ENCODE results near the gene CARD10.
"Not testable (repeated sequence)": the region's sequence is repeated elsewhere in the genome, so short reads cannot be mapped to it uniquely, and the experiment has no call there.

The CARD10 gene

GRCh38 chr22:37552524-37553163, 33.4 kb upstream of the CARD10 start:
- DNase-seq: no peak

DNA sequence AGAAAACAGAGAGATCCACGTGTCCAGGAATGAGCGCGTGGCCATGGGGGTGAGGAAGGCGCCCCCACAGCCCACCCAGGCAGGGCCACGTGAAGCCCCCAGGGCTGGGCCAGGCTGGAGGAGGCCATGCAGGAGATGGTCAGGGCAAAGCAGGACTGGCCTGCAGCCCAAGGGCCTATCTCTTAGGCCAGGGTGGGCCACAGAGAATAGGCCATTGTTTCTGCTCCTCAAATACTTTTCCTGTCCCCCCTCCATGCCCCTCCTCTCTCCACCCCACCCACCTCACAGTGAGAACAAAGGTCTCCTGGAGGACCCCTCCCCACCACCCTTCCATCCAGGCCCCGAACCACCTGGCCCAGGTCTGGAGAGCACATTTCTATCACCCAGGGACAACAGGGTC, 32.8 kb upstream of the CARD10 start:
- DNase-seq: no peak

- not testable (repeated sequence) for DNase-seq
Observed at GRCh38 chr22:37550921-37551320, 31.7 kb upstream of the CARD10 start.

DNA sequence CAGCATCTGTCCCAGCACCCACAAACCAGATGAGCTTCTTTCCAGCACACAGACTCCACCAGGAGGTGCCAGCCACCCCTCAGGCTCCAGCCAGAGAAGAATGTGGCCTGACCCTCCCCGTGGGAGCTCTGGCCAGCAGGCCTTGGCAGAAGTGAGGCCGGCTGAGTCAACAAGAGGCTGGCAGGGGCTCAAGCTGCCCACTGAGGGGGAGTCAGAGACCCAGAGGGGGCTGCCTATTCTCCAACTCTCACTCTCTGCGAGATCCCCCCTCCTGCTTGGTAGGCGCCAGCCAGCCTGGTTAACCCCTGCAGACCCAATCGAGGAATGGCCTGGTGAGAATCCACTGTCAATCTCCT, 30.5 kb upstream of the CARD10 start:
- no peak for DNase-seq

DNA sequence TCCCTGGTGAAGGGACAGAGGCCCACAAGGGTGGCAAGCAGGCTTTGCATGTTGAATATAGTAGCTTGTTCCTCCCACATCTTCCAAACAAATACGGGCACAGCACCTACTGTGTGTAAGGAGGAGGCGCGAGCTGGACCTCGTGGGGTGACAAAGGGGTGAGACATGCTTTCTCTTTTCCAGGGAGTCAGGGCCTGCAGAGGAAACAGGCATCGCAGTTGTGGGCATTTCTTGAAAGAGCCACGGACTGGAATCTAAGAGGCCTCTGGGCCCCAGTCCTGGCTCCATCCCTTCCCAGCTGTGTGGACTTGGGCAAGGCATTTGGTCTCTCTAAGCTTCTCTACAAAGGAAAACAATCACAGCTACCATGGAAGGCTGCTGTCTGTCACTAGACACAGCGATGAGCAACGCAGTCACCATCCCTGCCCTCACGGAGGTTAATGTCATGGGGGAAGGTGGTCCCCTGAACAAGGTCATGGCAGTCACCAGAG, 28.1 kb upstream of the CARD10 start:
- no peak for DNase-seq

GRCh38 chr22:37546437-37547250, 27.4 kb upstream of the CARD10 start:
- no peak for DNase-seq

DNA sequence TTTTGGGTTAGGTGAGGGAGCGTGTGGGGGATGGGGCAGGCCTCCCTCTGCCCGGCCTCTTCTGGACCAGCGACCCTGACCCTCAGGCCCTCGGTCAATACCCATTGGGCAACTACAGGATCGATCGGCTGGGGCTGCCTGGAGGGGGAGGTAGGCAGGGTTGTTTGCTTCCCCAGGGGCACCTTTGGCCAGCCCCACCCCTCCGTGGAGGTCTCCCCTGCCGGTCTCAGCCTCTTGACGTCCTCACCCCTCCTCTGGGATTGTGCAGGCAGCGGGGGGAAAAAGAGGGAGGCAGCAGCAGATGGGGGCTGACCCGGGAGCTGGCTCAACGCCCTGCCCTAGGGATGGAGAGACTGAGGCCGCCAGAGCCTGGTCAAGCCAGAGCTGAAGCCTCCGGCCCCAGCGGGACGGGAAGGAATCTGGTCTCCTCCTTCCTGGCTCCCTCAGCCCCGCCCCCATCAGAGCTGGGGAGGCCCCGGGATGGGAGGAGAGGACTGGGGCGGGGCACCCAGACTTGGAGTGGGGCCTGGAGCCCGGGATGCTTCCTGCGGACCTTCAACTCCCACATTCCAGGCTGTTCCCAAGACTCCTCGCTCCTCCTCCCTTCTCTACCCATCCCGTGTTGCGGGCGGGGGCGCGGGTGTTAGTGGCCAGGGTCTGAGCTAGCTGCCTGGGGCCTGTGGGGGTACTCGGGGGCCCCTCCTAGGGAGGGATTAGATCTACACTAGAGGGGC, 26.7 kb upstream of the CARD10 start:
- DNase-seq: no peak

GRCh38 chr22:37544955-37545702, 25.9 kb upstream of the CARD10 start:
- peak; percentile 80 for DNase-seq

DNA sequence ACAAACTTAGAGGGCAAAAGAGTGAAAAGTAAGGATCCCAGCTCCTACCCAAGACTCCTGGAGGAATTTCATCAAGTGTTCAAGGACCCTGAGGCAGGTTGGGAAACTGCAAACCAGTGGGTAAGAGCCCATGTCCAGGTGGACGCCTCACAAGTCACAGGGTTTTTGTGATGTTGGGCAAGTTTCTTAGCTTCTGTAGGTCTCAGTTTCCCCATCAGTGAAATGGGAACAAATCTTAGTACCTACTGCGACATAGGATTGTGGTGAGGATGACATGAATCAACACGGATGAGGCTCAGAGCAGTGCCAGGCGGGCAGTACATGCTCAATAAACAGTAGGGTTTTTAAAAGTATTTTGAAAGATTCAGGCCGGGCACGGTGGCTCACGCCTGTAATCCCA, 23.7 kb upstream of the CARD10 start:
- no peak for DNase-seq

- not testable (repeated sequence) for DNase-seq
Observed at GRCh38 chr22:37542416-37542815, 23.2 kb upstream of the CARD10 start.

- DNase-seq: not testable (repeated sequence)
Observed at GRCh38 chr22:37539790-37540189, 20.6 kb upstream of the CARD10 start.

- DNase-seq: peak; percentile 93
Observed at GRCh38 chr22:37538590-37539357, 19.6 kb upstream of the CARD10 start.

- DNase-seq: no peak
Observed at GRCh38 chr22:37535159-37535558, 15.9 kb upstream of the CARD10 start.

DNA sequence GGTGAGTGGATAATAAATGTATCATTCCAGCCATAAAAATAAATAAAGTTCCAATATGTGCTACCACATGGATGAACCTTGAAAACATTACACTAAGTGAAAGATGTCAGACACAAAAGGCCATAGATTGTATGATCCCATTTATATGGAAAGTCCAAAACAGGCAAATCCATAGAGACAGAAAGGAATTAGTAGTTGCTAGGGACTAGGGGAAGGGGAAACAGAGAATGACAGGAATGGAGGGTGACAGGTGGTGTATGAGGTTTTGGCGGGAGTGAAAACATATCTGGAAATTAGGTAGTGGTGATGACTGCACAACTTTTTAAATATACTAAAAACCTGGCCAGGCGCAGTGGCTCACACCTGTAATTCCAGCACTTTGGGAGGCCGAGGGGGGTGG, 15.2 kb upstream of the CARD10 start:
- no peak for DNase-seq

DNA sequence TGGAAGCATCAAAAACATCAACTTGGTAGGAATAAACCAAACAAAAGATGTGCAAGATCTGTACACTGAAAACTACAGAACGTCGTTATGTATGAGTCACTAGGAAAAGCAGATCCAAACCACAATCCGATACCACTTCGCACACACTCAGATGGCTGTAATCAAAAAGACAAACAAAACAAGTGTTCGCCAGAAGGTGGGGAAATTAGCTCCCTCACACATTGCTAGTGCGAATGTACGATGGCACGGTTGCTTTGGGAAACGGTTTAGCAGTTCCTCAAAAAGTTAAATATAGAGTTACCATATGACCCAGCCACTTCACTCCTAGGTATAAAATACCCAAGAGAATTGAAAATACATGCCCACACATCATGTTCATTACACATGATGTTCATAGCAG, 14.8 kb upstream of the CARD10 start:
- DNase-seq: no peak

DNA sequence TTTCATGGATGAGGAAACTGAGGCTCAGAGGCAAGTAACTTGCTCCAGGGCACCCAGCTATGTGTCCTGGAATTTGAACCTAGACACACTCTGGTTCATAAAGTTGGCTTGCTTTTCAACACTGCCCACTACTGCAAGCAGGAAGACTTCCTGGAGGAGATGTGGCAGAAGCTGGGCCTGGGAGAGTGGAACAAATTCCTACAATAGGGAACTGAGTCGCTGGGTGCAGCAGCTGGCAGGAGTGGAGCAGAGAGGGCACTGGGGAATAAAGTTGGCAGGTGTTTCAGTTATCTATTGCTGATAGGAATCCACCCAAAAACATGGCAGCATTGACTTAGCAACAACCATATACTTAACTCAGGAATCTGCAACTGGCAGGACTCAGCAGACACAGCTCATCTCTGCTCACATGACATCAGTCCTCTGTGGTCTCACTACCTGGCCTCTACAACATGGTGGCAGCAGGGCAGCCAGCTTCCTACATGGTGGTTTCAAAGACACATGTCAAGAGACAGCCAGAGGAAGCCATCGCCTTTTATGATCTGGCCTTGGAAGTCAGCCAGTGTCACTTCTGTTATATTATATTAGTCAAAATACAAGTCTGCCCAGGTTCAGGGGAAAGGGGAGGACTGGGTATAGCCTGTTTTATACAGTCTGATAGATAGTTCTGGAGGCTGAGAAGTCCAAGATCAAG, 10.6 kb upstream of the CARD10 start:
- DNase-seq: no peak

DNA sequence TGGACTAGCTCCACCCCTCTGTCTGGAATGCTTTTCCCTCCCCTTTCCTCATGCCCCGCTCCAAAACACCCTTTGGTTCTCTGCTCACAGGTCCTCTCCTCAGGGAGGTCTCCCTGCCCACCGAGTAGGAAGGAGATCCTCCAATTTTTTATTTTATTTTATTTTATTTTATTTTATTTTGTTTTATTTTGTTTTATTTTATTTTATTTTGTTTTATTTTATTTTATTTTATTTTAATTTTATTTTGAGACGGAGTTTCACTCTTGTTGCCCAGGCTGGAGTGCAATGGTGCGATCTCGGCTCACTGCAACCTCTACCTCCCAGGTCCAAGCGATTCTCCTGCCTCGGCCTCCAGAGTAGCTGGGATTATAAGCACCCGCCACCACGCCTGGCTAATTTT, 8.7 kb upstream of the CARD10 start:
- DNase-seq: not testable (repeated sequence)

- not testable (repeated sequence) for DNase-seq
Observed at GRCh38 chr22:37527081-37527752, 8.0 kb upstream of the CARD10 start.

DNA sequence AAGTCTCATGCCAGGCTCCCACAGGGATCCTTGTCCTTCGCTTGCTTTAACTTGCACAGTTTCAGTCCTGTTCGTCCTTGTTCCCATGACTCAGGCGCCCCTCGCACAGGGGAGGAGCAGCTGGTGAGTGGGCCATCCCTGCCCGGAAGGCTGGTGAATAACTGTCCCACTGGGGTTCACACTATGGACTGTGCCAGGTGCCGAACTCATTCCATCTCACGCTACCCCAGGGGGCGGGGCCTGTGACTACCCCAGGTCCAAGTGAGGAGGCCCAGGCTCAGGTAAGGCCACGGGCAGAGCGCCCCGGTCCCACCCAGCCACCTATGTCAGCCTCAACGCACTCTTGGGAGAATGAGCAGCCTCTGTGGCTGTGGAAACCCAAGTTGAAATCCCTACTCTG, 7.2 kb upstream of the CARD10 start:
- no peak for DNase-seq

DNA sequence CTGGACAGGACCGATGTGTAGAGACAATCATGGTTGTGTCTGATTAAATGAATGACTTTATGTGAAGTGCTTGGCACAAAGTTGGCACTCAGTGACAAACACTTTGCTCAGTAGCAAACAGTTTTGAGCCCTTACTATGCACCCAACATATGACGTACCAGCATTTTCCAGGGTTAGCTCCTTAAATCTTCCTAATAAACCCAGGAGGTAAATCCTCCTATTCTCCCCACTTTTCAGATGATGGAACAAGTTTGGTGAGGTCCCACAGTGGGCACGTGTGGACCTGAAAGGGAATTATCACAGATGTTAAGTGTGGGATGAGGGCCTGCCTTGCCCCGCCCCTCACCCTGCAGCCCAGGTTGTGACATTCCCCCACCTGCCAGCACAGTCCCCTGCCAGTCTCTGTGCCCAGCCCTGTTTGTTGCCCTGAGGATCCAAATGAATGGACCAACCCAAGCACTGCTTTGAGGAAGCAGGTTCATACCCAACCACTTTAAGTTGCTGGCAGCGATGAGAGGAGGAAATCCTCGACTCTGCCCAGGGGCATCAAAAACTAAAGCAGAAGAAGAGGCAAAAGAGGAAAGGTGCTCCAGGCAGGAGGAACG, 6.6 kb upstream of the CARD10 start:
- DNase-seq: no peak
